SU-DHL-6 (cell line): Measurements from ENCODE around the gene NPIPB8.
"Not testable (repeated sequence)": the region's sequence is repeated elsewhere in the genome, so short reads cannot be mapped to it uniquely, and the experiment has no call there.

Source experiments
- CTCF ChIP-seq: fragments of 200-600 bp; sonication (generic); IDR thresholded peaks from one replicate; pipeline ENCODE4 v1.5.1; 2017; ENCODE audit warnings: antibody characterized with exemption, mild to moderate bottlenecking, low read length, moderate library complexity; ENCODE audit not compliant: insufficient read depth, poor library complexity, severe bottlenecking
- EZH2phosphoT487 ChIP-seq: fragments of 200-600 bp; sonication (generic), shearing (Covaris generic); conservative IDR thresholded peaks from 2 replicates; pipeline ENCODE4 v1.6.1; 2018; ENCODE audit warnings: mild to moderate bottlenecking, antibody characterized with exemption, low read length, moderate library complexity, mixed read lengths

GRCh38 chr16:28600965-28601364, 36.9 kb upstream of the NPIPB8 start:
- not testable (repeated sequence) for TF ChIP-seq EZH2phosphoT487, CTCF
